NCI-H187 treated with DMSO at 0.1 percent for 48 hours (cell line): Measurements from ENCODE around the gene GPN2.
"Not testable (repeated sequence)": the region's sequence is repeated elsewhere in the genome, so short reads cannot be mapped to it uniquely, and the experiment has no call there.

Experiments
- DNase-seq: peaks from one replicate; lab custom pipeline; 2025; lab: John Stamatoyannopoulos, UW

GPN2 gene

DNA sequence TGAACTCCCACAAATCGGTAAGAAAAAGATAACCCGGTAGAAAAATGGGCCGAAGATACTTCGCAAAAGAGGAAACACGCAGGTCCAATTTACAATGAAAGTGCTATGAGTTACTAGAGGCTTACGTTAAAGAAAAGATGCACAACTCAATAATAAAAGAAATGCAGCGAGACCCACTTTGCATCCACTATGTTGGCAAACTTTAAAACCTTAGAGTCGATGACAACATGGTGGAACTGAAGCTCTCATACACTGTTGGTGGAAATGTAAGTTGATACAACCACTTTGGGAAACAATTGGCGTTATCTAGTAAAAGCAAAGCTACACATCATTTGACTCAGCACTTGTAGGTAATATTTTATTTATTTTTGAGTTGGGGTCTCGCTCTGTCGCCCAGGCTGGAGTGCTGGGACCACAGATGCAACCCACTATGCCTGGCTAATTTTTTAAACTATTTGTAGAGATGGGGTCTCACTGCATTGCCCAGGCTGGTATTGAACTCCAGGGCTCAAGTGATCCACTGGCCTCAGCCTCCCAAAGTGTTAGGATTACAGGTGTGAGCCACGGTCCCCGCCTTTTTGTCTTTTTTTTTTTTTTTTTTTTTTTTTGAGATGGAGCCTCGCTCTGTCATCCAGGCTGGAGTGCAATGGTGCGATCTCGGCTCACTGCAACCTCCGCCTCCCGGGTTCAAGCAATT is 10.9 kb upstream of the GPN2 start:
- DNase-seq: no peak

DNA sequence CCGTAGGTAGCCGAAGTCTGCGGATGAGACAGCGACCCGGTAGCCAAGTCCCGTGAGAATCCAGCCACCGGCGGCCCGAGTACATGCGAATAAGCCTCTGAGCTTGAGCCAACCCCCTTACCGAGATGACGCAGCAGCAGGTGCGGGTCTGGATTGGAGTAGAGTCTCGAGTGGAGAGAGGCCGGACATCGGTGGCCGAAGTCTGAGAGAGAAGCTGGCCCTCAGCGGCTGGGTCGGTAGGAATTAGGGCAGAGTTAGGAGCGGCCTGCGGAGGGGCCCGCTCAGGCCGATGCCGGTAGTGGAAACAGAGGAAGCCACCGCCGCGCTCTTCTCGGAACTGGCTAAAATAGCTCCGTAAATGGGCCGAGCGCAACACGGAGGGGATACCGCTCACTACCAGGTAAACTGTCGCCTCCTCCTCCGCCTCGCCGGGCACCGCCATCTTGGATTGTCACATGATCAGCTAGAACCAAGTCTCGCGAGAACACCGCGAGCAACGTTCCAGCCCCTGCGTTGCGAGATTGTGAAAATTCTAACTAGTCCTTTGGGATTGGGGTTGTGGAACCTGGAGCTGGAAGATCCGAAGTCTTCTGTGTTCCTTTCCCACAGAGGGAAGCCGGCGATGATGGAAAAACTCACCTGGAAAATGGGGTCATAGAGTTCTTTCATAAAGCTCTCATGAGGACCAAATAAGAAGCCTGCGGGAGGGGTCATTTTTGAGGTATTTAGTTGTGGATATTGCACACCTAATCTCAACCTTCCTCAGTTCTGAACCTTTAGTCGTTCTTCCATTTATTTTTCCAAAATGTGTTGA is 10.1 kb upstream of the GPN2 start, which contains the start of gene GPATCH3:
GPATCH3 (minus strand) TSS at position 467 of the 814 bp plus-strand sequence; CDS start at position 442, 25 bp downstream.
- DNase-seq: peak; percentile 71

DNA sequence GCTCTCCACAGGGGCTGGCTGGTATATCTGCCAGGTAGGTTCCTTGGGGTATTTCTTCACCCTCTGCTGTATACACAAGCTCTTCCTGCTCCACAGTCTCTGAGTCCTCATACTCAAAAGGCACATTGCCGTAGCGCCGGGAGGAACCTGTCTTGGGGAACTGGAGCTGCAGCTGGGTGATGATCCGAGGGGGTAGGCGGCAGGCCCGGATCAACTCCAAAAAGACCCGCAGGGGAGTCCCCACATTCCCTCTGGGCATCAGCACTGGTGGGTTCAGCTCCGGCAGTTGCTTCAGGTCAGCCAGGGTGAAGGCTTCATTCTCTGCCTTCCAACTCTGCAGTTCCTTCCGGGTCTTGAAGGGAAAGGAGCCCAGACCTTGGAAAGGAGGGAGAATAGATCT is 7.3 kb upstream of the GPN2 start:
- DNase-seq: no peak

DNA sequence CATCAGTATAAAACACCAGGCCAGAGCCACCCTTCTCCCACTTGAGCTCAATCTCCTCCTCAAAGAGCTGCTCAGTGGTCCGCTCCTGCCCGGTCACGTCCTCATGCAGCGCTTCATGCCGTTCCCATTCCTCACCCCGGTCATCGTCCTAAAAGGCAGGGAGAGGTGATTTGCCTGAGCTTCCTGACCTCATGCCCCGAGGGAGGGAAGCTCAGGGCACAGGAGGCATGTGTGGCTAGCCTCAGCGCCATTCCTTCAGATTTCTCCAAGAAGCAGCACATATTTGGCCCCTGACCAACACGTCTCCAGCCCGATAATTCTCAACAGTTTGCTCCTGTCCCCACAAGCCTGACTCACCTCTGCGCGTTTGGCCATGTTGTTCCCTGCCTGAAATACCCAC is 4.2 kb upstream of the GPN2 start:
- DNase-seq: no peak

DNA sequence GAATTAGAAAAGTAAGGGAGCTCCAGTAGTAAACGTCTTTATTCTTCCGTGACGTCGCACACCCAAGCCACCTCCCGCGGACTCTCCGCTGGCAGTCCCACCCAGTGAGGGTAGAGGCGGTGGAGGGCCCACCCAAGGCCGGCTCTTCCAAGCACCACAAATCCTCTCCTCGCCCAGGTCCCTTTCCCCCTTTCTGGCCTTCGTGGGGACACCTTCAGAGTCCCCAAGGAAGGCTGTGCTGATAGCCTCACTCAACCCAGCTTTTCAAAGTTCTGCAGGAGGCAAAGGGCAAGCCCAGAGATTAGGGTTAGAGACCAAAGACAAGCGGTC is 349 bp upstream of the GPN2 start:
- no peak for DNase-seq

DNA sequence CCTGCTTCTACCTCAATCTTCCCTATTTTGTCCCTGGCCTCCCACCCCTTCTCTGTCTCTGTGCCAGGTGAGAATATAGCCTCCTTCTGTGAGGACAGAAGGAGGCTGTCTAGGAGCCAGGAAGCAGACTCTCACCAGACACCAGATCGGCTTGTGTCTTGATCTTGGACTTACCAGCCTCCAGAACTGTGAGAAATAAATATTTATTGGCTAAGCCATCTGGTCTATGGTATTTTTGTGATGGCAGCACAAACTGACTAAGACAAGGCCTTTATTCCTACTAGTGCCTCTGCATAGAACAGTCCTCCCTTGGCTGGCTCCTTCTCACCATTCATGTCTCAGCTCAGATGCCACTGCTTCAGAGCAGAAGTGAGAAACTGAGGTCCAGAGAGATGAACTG is 1.9 kb downstream of the GPN2 start:
- DNase-seq: no peak

DNA sequence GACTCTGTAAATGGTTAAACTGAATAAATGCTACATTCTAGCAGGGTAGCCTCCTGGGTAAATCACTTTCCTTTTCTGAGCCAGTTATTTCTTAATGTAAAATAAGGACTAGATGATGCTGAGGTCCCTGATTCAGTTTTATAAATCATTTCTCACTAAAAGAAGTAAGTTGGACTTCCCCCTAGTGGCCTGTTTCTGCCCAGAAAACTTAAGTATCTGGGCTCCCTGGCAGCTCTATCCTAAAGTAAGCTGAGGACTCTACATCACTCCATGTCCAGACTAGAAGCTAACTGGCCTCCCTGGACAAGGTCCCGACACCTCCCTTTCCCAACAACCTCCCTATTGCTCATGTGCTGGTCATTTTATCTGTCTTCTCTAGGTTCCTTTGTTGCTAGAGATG is 3.0 kb downstream of the GPN2 start:
- DNase-seq: no peak

DNA sequence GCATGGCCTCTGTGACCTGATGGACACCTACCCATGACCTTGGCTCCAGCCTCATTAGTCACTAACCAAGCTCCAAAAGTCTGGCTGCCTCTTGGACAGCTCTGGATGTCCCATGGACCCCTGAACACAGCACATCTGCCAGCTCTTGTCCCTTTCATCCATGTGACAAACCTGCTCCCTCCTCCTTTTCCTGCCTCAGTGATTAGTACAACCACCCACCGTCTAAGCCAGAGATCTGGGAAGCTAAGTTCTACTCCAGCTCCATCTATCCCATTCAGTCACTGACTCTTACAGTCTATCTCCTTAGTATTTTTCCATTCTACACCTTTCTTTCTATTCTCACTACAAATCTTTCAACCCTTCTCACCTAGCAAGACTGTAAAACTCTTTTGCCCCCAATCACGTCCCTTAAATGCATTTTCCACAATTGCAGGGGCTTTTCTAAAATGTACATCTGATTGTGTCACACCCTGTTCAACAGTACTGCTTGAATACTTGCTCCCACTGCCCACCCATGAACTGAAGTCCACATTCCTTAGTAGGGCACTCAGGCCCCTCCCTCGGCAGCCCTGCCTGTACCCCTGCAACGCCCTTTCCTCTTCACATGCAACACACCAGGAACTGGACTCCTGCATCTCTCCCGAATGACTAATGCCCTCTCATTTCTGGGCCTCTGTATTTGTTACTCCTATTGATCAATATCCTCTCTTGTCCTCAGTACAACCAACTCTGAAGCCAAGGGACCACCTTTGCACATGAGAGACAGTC is 7.2 kb downstream of the GPN2 start:
- DNase-seq: no peak

DNA sequence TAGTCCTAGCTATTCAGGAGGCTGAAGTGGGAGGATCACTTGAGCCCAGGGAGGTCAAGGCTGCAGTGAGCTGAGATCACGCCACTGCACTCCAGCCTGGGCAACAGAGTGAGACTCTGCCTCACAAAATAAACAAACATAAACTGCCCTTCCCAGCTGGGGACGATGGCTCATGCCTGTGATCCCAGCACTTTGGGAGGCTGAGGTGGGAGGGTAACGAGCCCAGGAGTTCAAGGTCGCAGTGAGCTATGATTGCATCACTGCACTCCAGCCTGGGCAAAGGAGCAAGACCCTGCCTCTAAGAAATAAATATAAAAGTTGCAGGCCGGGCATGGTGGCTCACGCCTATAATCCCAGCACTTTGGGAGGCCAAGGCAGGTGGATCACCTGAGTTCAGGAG is 8.5 kb downstream of the GPN2 start:
- not testable (repeated sequence) for DNase-seq

DNA sequence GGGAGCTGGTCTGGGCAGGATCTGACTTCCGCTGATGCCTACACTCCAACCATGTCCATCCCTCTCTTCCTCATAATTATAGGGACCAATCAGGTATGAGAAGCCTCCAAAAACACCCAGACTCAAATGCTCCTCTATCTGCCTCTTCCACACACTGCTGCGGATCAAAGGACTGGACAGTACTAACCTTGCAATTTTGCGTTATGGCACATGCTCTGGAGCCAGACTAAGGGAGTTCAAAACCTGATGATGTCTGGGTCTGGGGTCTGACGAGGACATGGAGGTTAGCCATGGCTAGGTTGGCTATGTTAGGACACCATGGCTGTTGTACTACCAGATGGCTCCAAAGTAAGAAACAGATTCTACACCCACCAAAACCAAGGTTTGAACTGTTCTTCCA is 10.3 kb downstream of the GPN2 start:
- no peak for DNase-seq

DNA sequence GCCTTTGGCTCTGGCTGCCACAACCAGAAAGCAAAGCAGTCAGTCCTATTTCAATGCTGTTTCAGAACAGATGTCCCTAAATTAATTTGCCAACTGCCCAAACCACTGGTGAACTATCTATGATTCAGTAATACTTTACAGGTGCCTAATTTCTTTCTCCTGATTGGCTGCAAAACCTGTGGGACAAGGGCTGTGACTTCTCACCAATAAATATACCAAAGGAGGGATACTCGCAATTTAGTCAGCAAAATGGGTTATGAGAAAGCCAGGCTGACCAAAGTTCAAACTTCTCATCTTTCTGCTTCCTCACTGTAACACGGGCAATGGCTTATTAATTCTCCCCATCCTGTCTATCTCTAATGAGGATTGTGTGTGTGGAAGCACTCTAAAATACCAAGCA is 12.8 kb downstream of the GPN2 start:
- DNase-seq: no peak

DNA sequence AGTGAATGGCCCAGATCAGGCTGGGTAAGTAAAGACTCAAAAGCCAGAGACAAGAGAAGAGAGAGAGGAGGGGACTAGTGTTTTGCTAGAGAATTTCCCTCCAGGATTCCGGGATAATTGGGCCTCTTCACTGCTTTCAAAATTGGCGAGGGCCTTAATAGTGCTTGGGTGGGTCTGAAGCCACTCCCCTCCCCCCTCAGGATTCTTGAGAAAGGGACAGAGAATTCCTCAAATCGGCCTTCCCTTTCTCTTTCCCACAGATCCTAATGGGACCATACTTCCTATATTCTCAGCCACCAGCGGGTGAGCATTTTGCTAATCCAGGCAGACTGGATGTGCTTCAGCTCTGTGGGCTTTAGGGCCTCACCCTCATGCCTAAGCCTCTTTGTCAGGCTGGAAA is 15.2 kb downstream of the GPN2 start:
- DNase-seq: no peak

DNA sequence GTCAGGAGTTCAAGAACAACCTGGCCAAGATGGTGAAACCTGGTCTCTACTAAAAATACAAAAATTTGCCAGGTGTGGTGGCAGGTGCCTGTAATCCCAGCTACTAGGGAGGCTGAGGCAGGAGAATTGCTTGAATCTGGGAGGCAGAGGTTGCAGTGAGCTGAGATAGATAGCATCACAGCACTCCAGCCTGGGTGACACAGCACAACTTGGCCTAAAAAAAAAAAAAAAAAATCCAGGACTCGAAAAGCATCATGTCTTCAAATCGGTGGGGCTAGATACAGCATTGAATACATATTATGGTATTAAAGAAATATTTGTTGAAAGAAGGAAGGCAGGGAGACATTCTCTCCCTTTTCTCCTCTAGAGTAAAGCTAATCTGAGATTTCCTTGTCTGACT is 17.0 kb downstream of the GPN2 start:
- DNase-seq: not testable (repeated sequence)

DNA sequence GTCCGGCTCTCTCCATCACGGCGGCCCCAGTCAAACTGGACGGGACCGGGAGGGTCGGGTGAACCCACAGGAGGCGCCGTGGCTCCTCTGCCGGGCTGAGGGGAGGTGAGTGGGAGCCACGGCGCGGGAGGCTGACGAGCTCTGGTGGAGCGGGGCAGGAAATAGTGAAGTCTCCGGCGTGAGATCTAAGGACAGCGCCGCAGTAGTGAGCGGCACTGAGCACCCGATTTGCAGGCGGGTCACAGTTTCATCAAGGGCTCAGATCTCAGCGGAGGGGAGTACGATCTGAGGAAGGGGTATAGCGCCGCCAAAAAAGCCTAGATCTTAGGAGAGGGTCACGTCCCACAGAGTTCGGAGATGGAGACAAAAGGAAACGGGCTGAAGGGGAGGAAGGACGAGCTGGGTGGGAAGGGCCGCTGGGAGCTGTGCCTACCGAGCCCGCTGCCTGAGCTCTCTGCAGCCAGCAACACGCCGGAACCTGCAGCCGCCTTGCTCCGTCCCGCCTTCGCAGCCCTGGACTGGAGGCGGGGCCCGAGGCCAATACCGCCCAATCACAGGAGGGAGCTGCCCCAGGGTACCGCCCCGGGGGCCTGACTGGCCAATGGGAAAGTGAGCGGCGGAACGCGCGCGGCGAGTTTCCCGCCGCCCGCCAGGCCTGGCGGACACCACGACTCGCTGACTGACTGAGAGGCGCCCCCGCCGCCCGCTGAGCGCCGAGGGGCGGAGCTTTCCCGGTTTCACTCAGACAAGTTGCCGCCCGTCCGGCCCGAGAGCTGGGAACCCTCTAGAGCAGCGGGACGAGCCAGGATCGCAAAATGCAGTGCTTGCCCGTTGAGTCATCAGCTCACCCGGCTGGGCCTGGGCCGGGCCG is 25.2 kb downstream of the GPN2 start:
- peak; percentile 77 for DNase-seq

DNA sequence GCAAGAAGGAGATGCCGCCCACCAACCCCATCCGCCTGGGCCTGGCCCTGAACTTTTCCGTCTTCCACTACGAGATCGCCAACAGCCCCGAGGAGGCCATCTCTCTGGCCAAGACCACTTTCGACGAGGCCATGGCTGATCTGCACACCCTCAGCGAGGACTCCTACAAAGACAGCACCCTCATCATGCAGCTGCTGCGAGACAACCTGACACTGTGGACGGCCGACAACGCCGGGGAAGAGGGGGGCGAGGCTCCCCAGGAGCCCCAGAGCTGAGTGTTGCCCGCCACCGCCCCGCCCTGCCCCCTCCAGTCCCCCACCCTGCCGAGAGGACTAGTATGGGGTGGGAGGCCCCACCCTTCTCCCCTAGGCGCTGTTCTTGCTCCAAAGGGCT is 26.4 kb downstream of the GPN2 start:
- no peak for DNase-seq

DNA sequence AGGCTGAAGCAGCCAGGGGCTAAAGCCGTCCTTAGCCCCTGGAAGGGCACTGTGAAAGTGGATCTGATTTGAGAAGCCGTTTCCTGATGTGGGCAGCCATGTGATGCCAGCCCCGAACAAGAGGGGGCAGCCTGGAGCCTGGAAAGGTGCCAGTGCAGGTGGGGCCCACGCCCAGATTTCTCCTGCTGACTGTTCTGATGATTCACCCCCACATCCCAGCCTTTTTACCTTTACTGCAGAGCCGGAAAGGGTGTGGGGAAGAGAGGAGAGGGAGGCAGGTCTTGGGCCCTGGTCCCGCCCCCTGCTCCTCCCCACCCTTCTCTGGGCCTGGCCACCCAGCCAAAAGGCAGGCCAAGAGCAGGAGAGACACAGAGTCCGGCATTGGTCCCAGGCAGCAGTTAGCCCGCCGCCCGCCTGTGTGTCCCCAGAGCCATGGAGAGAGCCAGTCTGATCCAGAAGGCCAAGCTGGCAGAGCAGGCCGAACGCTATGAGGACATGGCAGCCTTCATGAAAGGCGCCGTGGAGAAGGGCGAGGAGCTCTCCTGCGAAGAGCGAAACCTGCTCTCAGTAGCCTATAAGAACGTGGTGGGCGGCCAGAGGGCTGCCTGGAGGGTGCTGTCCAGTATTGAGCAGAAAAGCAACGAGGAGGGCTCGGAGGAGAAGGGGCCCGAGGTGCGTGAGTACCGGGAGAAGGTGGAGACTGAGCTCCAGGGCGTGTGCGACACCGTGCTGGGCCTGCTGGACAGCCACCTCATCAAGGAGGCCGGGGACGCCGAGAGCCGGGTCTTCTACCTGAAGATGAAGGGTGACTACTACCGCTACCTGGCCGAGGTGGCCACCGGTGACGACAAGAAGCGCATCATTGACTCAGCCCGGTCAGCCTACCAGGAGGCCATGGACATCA is 27.1 kb downstream of the GPN2 start, which contains the start of gene SFN:
SFN (plus strand) TSS at position 369 of the 904 bp plus-strand sequence; CDS start at position 433, 64 bp downstream.
- DNase-seq: peak; percentile 75

DNA sequence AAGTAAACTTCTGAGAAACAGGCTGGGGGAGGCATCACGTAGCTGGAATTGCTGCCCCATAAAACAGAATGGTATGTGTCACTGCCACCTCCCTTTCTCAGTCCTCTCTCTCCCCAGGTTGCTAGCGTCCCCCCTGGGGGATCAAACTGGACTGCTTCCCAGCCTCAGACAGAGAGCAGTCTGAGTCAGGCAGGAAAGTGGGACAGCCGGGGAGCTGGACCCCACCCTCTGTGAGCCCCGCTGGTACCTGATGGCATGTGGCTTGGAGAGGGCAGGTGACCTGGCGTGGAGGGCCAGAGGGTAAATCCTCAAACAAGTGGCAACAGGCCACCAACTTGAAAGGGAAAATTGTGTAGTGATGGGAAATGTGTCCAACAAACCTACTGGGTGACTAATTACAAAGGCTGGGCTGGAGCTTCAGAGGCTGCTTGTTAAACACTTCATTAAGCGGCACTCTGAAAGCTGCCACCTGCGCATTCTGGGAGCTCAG is 28.1 kb downstream of the GPN2 start:
- no peak for DNase-seq

DNA sequence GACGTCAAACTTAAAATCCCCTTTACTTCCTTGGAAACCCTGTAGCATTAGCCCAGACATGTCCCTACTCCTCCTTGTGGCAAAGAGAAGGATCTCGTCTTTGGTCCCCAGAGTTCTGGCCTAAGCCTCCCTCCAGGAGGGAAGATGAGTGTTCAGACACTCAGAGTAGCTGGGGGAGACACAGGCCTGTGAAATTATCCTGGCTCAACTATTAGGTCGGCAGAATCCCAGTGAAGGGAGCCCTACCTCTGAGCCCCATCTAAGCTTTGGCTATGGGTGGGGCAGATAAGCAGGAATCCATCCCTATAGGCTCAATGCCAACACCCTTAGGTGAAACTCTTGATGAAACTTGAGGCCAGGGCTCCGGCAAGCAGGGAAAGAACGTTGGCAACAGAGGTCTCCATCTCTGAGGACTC is 28.8 kb downstream of the GPN2 start:
- no peak for DNase-seq

DNA sequence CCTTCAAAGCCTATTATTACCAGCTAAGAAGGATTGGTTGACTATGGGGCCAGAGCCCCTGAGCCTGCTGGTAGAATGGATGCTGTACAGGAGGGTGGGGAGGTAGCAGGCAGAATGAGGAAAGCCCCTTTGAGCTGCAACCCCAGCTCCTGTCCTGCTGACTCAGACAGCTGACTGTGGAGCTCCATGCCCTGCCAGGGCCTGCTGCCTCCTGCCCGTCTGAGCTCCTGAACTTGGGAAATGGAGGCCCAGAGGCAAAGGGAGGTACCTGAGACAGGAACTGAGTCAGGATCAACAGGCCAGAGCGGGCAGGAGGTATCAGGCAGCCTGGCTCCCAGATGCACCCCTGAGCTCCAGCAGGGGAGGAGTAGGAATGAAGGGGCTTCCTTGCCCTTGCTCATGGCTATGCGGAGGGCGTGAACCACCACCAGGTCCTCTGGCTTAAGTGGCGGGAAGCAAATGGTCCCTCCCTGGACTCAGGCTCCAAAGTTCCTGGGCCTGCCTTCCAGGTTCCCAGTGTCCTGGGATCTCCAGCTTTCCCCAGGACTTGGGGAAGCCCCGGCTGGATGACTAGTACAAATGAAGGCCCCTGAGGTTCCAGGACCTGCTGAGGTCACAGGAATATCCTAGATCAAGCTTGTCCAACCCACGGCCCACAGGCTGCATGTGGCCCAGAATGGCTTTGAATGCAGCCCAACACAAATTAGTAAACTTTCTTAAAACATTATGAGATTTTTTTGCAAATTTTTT is 31.0 kb downstream of the GPN2 start:
- DNase-seq: no peak

DNA sequence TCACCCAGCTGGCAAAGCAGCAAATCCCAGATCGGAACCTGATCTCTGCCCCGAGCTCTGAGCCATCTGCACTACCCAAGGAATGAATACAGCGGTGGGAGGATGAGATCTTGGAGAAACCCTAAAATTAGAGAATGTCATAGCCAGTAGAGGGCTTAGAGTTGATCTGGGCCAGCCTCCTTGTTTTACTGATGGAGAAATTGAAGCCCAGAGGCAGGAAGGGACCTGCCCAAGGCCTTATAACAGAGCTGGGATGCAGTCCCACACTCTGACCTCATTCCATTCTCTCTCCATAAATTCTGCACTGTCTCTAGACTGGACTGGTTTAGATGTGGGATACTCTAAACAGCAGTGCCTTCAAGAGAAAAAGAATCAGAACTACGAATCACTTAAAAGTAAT is 31.9 kb downstream of the GPN2 start:
- DNase-seq: no peak
